HG03558 (cell line): ENCODE results near the gene SPC25.
A peak's percentile ranks its signal among the peaks of the same experiment; 100 is the strongest.
"Not testable (repeated sequence)": the region's sequence is repeated elsewhere in the genome, so short reads cannot be mapped to it uniquely, and the experiment has no call there.

Source experiments
- ATAC-seq: cut with Tn5 transposase; IDR thresholded peaks from one replicate; pipeline ENCODE4 v1.9.1; 2021; ENCODE audit warnings: moderate number of reproducible peaks; ENCODE audit not compliant: unreplicated experiment; ENCODE audit errors: extremely low read depth

Gene SPC25, protein sequence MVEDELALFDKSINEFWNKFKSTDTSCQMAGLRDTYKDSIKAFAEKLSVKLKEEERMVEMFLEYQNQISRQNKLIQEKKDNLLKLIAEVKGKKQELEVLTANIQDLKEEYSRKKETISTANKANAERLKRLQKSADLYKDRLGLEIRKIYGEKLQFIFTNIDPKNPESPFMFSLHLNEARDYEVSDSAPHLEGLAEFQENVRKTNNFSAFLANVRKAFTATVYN

GRCh38 chr2:168890006-168890782 is at the start of gene SPC25:
TSS of gene SPC25 (minus strand) at chr2:168890430. CDS start at chr2:168889519, 911 bp downstream.
- ATAC-seq = peak; percentile 100

GRCh38 chr2:168939918-168940317 is 49.7 kb upstream of the SPC25 start:
- no peak for ATAC-seq

- no peak for ATAC-seq
These were observed 48.8 kb upstream of the SPC25 start for GRCh38 chr2:168939061-168939460.

GRCh38 chr2:168935810-168936581 is 45.8 kb upstream of the SPC25 start:
- no peak for ATAC-seq

DNA sequence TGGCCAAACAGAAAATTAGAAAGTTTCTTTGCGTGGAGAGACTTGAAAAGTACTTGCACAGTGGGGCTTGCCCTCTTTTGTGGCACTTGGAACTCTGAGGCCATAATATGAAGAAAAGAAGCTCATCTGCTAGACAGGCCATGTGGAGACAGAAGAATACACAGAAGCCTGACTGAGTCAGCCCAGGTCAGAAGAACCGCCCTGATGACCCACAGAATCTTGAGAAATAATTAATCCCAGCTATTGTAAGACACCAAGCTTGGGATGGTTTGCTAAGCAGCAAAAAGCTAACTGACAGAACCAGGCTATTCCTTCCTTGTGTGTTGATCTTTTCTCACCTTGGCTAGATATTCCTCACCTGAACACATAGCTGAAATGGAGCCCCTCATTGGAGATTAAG is 44.6 kb upstream of the SPC25 start:
- ATAC-seq = no peak

GRCh38 chr2:168932174-168932573 is 41.9 kb upstream of the SPC25 start:
- not testable (repeated sequence) for ATAC-seq

DNA sequence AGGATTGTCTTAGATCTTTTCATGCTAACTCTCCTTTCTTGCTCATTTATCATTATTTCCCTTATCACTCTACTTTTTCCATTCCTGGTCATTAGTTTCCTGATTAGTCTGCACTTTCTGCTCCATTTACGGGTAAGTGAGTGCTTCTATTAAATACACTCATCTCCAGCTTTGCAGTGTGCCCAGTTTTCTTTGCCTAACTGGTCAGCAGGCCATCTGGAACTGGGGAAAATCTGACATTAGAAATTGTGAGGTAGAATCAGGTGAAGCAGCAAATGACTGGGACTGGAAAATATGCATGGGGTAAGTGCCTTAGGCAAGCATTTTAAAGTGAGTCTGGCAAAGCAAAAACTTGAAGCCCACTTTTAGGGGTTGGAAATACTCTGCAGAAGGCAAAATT is 40.0 kb upstream of the SPC25 start:
- ATAC-seq = no peak

DNA sequence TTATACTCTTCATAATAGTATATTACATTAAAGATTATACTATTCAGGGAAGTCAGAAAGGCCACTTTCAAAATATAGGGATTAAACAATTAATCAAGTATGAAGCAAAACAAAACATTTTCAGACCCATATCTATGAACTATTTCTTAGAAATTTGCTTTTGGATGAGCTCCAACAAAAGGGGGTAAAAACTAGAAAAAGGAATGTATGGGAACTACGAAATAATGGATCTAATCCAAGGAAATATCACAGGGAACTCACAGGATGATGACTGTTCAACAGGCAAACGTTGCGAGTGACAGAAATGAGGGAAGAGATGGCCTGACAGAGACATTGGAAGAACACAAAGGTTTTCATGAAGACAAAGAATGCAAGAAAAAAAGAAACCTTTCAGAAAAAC is 38.8 kb upstream of the SPC25 start:
- no peak for ATAC-seq

- ATAC-seq = no peak
These were observed 38.0 kb upstream of the SPC25 start for GRCh38 chr2:168928113-168928831.

DNA sequence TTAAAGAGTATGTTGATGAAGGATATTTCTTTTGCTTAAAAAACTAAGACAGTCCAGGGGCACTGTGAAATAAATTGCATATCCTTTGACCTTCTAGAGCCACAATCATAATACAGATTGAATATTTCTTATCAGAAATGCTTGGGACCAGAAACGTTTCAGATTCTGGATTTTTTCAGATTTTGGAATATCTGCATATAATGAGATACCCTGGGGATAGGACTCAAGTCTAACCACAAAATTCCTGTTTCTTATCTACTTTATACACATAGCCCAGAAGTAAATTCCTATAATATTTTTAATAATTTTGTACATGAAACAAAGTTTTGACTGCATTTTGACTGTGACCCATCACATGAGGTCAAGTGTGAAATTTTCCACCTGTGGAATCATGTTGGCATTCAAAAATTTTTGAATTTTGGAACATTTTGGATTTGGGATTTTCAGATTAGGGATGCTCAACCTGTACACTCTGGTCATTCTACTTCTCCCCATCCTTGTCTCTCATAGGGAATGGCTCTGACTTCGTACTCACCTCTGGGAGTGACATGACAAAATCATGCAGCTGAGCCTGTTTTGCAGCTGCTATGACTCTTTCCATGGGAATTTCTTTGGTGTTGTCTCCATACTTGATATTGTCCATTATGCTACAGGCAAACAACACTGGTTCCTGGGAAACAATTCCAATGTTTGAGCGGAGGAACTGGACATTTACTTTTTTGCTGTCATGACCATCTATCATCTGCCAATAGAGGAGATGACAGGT is 36.6 kb upstream of the SPC25 start:
- ATAC-seq = no peak

GRCh38 chr2:168920504-168921157 is 30.4 kb upstream of the SPC25 start:
- ATAC-seq = no peak

GRCh38 chr2:168916331-168916675 is 26.1 kb upstream of the SPC25 start:
- no peak for ATAC-seq

- ATAC-seq = no peak
These were observed 25.5 kb upstream of the SPC25 start for GRCh38 chr2:168915441-168916330.

- no peak for ATAC-seq
These were observed 23.3 kb upstream of the SPC25 start for GRCh38 chr2:168913495-168913894.

GRCh38 chr2:168912901-168913369 is 22.7 kb upstream of the SPC25 start:
- no peak for ATAC-seq

- ATAC-seq = no peak
These were observed 22.2 kb upstream of the SPC25 start for GRCh38 chr2:168912466-168912865.

GRCh38 chr2:168910330-168910729 is 20.1 kb upstream of the SPC25 start:
- ATAC-seq = no peak

GRCh38 chr2:168907940-168908662 is 17.9 kb upstream of the SPC25 start:
- ATAC-seq = no peak
